ENCODE results near the gene CCT5.

CCT5 gene

GRCh38 chr5:10286162-10286861, 36.2 kb downstream of the CCT5 start:
- Histone ChIP-seq H3K4me2 (ENCODE audit: low read length) (no peak overlapping the region), H4K20me1 (ENCODE audit: insufficient read depth, low read length) (no peaks in the 10 kb centered on the region), H3K36me3 (ENCODE audit: insufficient read depth, low read length) (no peaks in the 10 kb centered on the region), H3F3A (ENCODE audit: insufficient read depth, low read length) (no peaks in the 10 kb centered on the region), H3K27ac (ENCODE audit: low read depth, low read length, poor library complexity, severe bottlenecking) (no peak overlapping the region), H3K9ac (ENCODE audit: low read length) (no peak overlapping the region), H3K9me2 (ENCODE audit: low read depth, low read length) (no peaks in the 10 kb centered on the region), H2AFZ (ENCODE audit: low read length) (no peak overlapping the region), H3K27me3 (ENCODE audit: insufficient read depth, low read length) (no peaks in the 10 kb centered on the region; the same call in 1 of the 2 replicates), H3K79me2 (ENCODE audit: insufficient read depth, low read length) (no peaks in the 10 kb centered on the region), H3K9me3 (ENCODE audit: low read length) (no peaks in the 10 kb centered on the region), H3K4me3 (ENCODE audit: low read depth, low read length, poor library complexity, severe bottlenecking) (no peak overlapping the region), H3K4me1 (ENCODE audit: insufficient read depth, low read length, severe bottlenecking) (peaks cover 28% of the 10 kb centered on the region)
- no peak for TF ChIP-seq CTCF (IDR thresholded peaks at IDR 0.05; ENCODE audit: low read length)
- no peak for TF ChIP-seq EZH2 (IDR thresholded peaks at IDR 0.05; ENCODE audit: borderline replicate concordance, low read length)

DNA sequence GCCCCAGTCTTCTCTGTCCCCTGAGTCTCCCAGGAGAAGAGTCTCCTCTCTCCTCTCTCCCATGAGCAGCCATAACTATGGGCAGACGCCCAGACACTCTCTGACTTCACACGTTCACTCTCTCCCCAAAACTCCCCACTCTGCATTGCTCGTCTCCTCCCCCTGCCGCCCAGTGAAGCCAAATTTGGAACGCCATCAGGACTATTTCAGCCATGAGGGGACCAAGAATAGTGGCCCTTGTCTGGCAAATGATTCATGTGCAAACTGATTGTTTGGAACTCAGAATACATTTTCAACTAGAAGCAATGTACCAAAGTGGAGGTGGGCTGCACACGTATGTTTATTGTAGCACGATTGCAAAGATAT, 36.8 kb downstream of the CCT5 start:
- H3K27ac ChIP-seq (ENCODE audit: low read depth, low read length, poor library complexity, severe bottlenecking): no peak overlapping the region
- no peaks in the 10 kb centered on the region; the same call in 1 of the 2 replicates for H3K27me3 ChIP-seq (ENCODE audit: insufficient read depth, low read length)
- H3K9me2 ChIP-seq (ENCODE audit: low read depth, low read length): no peaks in the 10 kb centered on the region
- no peaks in the 10 kb centered on the region for H3K79me2 ChIP-seq (ENCODE audit: insufficient read depth, low read length)
- H4K20me1 ChIP-seq (ENCODE audit: insufficient read depth, low read length): no peaks in the 10 kb centered on the region
- no peak for TF ChIP-seq CTCF (IDR thresholded peaks at IDR 0.05; ENCODE audit: low read length)
- H3K36me3 ChIP-seq (ENCODE audit: insufficient read depth, low read length): no peaks in the 10 kb centered on the region
- H3K4me1 ChIP-seq (ENCODE audit: insufficient read depth, low read length, severe bottlenecking): peaks cover 28% of the 10 kb centered on the region
- H3K4me3 ChIP-seq (ENCODE audit: low read depth, low read length, poor library complexity, severe bottlenecking): no peak overlapping the region
- H2AFZ ChIP-seq (ENCODE audit: low read length): no peak overlapping the region
- no peak overlapping the region for H3K9ac ChIP-seq (ENCODE audit: low read length)
- no peaks in the 10 kb centered on the region for H3K9me3 ChIP-seq (ENCODE audit: low read length)
- H3F3A ChIP-seq (ENCODE audit: insufficient read depth, low read length): no peaks in the 10 kb centered on the region
- H3K4me2 ChIP-seq (ENCODE audit: low read length): no peak overlapping the region

DNA sequence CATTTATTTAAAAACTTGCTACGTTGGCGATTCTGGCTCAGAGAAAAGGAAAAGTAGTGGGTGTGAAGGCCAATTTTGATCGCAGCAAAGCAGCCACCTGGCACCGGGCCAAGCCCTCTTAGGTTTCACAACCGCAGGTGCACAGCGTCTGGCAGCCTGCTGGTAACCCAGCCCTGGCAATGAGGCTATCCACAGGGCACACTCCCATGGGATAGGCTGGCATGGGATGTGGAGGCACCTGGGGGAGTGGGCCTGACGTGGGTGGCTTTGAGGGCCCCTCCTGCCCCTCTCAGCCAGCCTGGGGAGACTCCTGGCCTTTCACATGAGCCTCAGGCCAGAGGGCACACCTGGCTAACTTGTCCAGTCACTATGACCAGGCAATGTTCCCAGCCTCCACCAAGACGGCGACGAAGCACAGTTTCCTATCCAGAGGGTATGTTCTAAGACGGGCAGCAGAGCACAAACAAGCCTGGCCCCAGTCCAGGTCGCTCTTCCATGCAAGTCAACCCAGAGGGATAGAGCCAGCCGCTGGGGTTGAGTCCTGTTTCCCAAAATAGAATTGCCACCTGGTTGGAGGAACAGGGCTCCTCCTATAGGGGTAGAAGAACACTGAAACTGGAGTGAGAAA, 38.6 kb downstream of the CCT5 start:
- Histone ChIP-seq H3K4me1 (ENCODE audit: insufficient read depth, low read length, severe bottlenecking) (peaks cover 27% of the 10 kb centered on the region), H3K4me2 (ENCODE audit: low read length) (peak overlapping the region; percentile 24), H3K79me2 (ENCODE audit: insufficient read depth, low read length) (no peaks in the 10 kb centered on the region), H3K36me3 (ENCODE audit: insufficient read depth, low read length) (no peaks in the 10 kb centered on the region), H3K9me3 (ENCODE audit: low read length) (no peaks in the 10 kb centered on the region), H3K27me3 (ENCODE audit: insufficient read depth, low read length) (no peaks in the 10 kb centered on the region), H3K9ac (ENCODE audit: low read length) (no peak overlapping the region), H3K4me3 (ENCODE audit: low read depth, low read length, poor library complexity, severe bottlenecking) (peak overlapping the region; percentile 0), H2AFZ (ENCODE audit: low read length) (no peak overlapping the region), H3K9me2 (ENCODE audit: low read depth, low read length) (no peaks in the 10 kb centered on the region), H3K27ac (ENCODE audit: low read depth, low read length, poor library complexity, severe bottlenecking) (peak overlapping the region; percentile 41), H4K20me1 (ENCODE audit: insufficient read depth, low read length) (no peaks in the 10 kb centered on the region), H3F3A (ENCODE audit: insufficient read depth, low read length) (no peaks in the 10 kb centered on the region)
- TF ChIP-seq EZH2 (IDR thresholded peaks at IDR 0.05; ENCODE audit: borderline replicate concordance, low read length) (no peak), CTCF (IDR thresholded peaks at IDR 0.05; ENCODE audit: low read length) (no peak)

Measured in OCI-LY1 (cell line).